HEK293 (cell line): ENCODE results near the gene ARHGAP42.
A peak's percentile ranks its signal among the peaks of the same experiment; 100 is the strongest.
"Not testable (repeated sequence)": the region's sequence is repeated elsewhere in the genome, so short reads cannot be mapped to it uniquely, and the experiment has no call there.

Experiments used
- CTCF ChIA-PET: fragments of 350-600 bp; formaldehyde crosslinking; extraction: SDS; loops from one replicate; lab custom pipeline; 2021; ENCODE audit warnings: antibody characterized with exemption; lab: Yijun Ruan, JAX
- POLR2A ChIA-PET: fragments of 300-600 bp; formaldehyde crosslinking; extraction: SDS; loops from one replicate; lab custom pipeline; 2020; ENCODE audit warnings: antibody characterized with exemption, inconsistent platforms; lab: Yijun Ruan, JAX
- H3K27ac ChIP-seq: fragments of 200-500 bp; sonication (Bioruptor generic); 2 replicates; pipeline ENCODE4 v1.5.1; 2014; ENCODE audit warnings: low read depth, low read length, control low read depth, inconsistent platforms; ENCODE audit errors: extremely low read depth
- H3K36me3 ChIP-seq, 2 experiments: fragments of 200-500 bp in 1 of 2; sonication (Bioruptor generic) in 1 of 2; 1 replicate in 1 of 2; 2 replicates in 1 of 2; pipeline ENCODE4 v1.5.1; 2014 to 2017; ENCODE audit warnings: inconsistent platforms in 2 of 2, low read length in 2 of 2; ENCODE audit not compliant: control insufficient read depth in 2 of 2, insufficient read depth in 1 of 2
- H3K4me1 ChIP-seq: fragments of 200-500 bp; sonication (Bioruptor generic); 2 replicates; pipeline ENCODE4 v1.5.1; 2014; ENCODE audit warnings: mild to moderate bottlenecking, low read length, inconsistent platforms; ENCODE audit not compliant: control insufficient read depth, insufficient read depth
- H3K4me3 ChIP-seq: 2 replicates; pipeline ENCODE4 v1.5.1; 2011; ENCODE audit warnings: low read depth, mild to moderate bottlenecking, control low read depth, low read length, moderate library complexity
- H3K9me3 ChIP-seq: fragments of 200-500 bp; sonication (Bioruptor generic); 2 replicates; pipeline ENCODE4 v1.5.1; 2014; ENCODE audit warnings: low read depth, low read length, inconsistent platforms; ENCODE audit not compliant: control insufficient read depth, insufficient read depth
- PRDM6 ChIP-seq: fragments of 450-650 bp; formaldehyde crosslinking; IDR thresholded peaks from 2 replicates; pipeline ENCODE4 v1.5.1; 2017; ENCODE audit warnings: missing biosample characterization, missing genetic modification characterization
- SCRT1 ChIP-seq: fragments of 450-650 bp; formaldehyde crosslinking; IDR thresholded peaks from 2 replicates; pipeline ENCODE4 v1.5.1; 2016; ENCODE audit warnings: missing biosample characterization, missing genetic modification characterization, borderline replicate concordance
- TCF7L2 ChIP-seq: IDR thresholded peaks from 2 replicates; pipeline ENCODE4 v1.6.1; 2011; ENCODE audit warnings: low read depth, mild to moderate bottlenecking, inconsistent platforms, low read length, moderate library complexity, borderline replicate concordance
- WT1 ChIP-seq: fragments of 450-650 bp; formaldehyde crosslinking; IDR thresholded peaks from 2 replicates; pipeline ENCODE4 v1.5.1; 2016; ENCODE audit warnings: missing biosample characterization, missing genetic modification characterization
- ZNF146 ChIP-seq: fragments of 450-650 bp; formaldehyde crosslinking; IDR thresholded peaks from 2 replicates; pipeline ENCODE4 v1.5.1; 2016; ENCODE audit warnings: missing biosample characterization, missing genetic modification characterization
- ZNF23 ChIP-seq: fragments of 450-650 bp; formaldehyde crosslinking; IDR thresholded peaks from 2 replicates; pipeline ENCODE4 v1.5.1; 2016; ENCODE audit warnings: missing biosample characterization, missing genetic modification characterization, borderline replicate concordance
- ZNF423 ChIP-seq: fragments of 450-650 bp; formaldehyde crosslinking; IDR thresholded peaks from 2 replicates; pipeline ENCODE4 v1.5.1; 2016; ENCODE audit warnings: missing biosample characterization, missing genetic modification characterization
- ZNF513 ChIP-seq: fragments of 450-650 bp; IDR thresholded peaks from 2 replicates; pipeline ENCODE4 v1.5.1; 2018; ENCODE audit warnings: missing biosample characterization, missing genetic modification characterization
- ZNF530 ChIP-seq: fragments of 450-650 bp; formaldehyde crosslinking; IDR thresholded peaks from 2 replicates; pipeline ENCODE4 v1.5.1; 2016; ENCODE audit warnings: low read depth, missing biosample characterization, missing genetic modification characterization
- ZNF626 ChIP-seq: fragments of 450-650 bp; sonication (Bioruptor Pico); formaldehyde crosslinking; IDR thresholded peaks from 2 replicates; pipeline ENCODE4 v1.5.1; 2018; ENCODE audit warnings: missing biosample characterization, missing genetic modification characterization, inconsistent platforms
- ZNF670 ChIP-seq: fragments of 450-650 bp; formaldehyde crosslinking; IDR thresholded peaks from 2 replicates; pipeline ENCODE4 v1.5.1; 2016; ENCODE audit warnings: missing biosample characterization, missing genetic modification characterization, low read depth
- TF ChIP-seq, protein P1 (sequence below): fragments of 450-650 bp; formaldehyde crosslinking; IDR thresholded peaks from 2 replicates; pipeline ENCODE4 v1.5.1; 2016; ENCODE audit warnings: missing biosample characterization, missing genetic modification characterization
- TF ChIP-seq, protein P2 (sequence below): fragments of 450-650 bp; formaldehyde crosslinking; IDR thresholded peaks from 2 replicates; pipeline ENCODE4 v1.5.1; 2016; ENCODE audit warnings: missing biosample characterization, missing genetic modification characterization

Gene ARHGAP42

GRCh38 chr11:100895449-100895848 lies 208.4 kb downstream of the ARHGAP42 start (continued):
- no peak for TF ChIP-seq ZNF23
- no peak for TF ChIP-seq ZNF670 (tag by site-specific recombination)
- no peak for TF ChIP-seq ZNF626
- no peak for TF ChIP-seq ZNF513
- TF ChIP-seq PRDM6, result no peak
- no peak for TF ChIP-seq TCF7L2
- no peak for TF ChIP-seq SCRT1
- TF ChIP-seq WT1 (tag by site-specific recombination), result no peak
- no peak for TF ChIP-seq ZNF423 (tag by site-specific recombination)
- TF ChIP-seq, all 188 proteins: peak for 0

DNA sequence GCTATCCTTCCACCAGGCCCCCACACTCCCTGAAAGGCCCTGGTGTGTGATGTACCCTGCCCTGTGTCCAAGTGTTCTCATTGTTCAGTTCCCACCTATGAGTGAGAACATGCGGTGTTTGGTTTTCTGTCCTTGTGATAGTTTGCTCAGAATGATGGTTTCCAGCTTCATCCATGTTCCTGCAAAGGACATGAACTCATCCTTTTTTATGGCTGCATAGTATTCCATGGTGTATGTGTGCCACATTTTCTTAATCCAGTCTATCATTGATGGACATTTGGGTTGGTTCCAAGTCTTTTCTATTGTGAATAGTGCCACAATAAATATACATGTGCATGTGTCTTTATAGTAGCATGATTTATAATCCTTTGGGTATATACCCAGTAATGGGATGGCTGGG lies 208.9 kb downstream of the ARHGAP42 start:
- TF ChIP-seq ZNF146 (tag by site-specific recombination), result peak; percentile 76
- TF ChIP-seq, protein P1, sequence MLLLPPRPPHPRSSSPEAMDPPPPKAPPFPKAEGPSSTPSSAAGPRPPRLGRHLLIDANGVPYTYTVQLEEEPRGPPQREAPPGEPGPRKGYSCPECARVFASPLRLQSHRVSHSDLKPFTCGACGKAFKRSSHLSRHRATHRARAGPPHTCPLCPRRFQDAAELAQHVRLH (tag by site-specific recombination), result peak; percentile 57; the same call in 1 of the 2 replicates
- H3K27ac ChIP-seq, H3K4me1 ChIP-seq, H3K4me3 ChIP-seq, H3K9me3 ChIP-seq, CTCF ChIA-PET, H3K36me3 ChIP-seq, POLR2A ChIA-PET: not testable (repeated sequence)

DNA sequence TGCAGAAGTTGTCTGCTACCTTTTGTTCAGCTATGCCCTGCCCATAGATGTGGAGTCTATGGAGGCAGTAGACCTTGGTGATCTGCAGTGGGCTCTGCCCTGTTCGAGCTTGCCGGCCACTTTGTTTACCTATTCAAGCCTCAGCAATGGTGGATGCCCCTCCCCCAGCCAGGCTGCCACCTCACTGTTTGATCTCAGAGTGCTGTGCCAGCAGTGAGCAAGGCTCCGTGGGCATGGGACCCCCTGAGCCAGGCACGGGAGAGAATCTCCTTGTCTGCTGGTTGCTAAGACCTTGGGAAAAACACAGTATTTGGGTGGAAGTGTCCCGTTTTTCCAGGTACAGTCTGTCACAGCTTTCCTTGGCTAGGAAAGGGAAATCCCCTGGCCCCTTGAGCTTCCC lies 214.4 kb downstream of the ARHGAP42 start:
- H3K4me1 ChIP-seq, H3K36me3 ChIP-seq, H3K9me3 ChIP-seq, H3K27ac ChIP-seq, POLR2A ChIA-PET, H3K4me3 ChIP-seq: not testable (repeated sequence)
- CTCF ChIA-PET, result interaction anchor here (0.6 kb wide), 1 partner anchor 325 kb away, joined by 3 read pairs; no protein-coding TSS in a partner anchor

GRCh38 chr11:100902454-100903141 lies 215.5 kb downstream of the ARHGAP42 start:
- Histone ChIP-seq H3K27ac (no peak overlapping the region), H3K4me3 (no peak overlapping the region), H3K4me1 (no peaks in the 10 kb centered on the region), H3K36me3 (no peaks in the 10 kb centered on the region), H3K9me3 (no peaks in the 10 kb centered on the region)
- TF ChIP-seq, protein P2, sequence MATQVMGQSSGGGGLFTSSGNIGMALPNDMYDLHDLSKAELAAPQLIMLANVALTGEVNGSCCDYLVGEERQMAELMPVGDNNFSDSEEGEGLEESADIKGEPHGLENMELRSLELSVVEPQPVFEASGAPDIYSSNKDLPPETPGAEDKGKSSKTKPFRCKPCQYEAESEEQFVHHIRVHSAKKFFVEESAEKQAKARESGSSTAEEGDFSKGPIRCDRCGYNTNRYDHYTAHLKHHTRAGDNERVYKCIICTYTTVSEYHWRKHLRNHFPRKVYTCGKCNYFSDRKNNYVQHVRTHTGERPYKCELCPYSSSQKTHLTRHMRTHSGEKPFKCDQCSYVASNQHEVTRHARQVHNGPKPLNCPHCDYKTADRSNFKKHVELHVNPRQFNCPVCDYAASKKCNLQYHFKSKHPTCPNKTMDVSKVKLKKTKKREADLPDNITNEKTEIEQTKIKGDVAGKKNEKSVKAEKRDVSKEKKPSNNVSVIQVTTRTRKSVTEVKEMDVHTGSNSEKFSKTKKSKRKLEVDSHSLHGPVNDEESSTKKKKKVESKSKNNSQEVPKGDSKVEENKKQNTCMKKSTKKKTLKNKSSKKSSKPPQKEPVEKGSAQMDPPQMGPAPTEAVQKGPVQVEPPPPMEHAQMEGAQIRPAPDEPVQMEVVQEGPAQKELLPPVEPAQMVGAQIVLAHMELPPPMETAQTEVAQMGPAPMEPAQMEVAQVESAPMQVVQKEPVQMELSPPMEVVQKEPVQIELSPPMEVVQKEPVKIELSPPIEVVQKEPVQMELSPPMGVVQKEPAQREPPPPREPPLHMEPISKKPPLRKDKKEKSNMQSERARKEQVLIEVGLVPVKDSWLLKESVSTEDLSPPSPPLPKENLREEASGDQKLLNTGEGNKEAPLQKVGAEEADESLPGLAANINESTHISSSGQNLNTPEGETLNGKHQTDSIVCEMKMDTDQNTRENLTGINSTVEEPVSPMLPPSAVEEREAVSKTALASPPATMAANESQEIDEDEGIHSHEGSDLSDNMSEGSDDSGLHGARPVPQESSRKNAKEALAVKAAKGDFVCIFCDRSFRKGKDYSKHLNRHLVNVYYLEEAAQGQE (tag by site-specific recombination), result peak; percentile 17; the same call in 1 of the 2 replicates
- no peak for TF ChIP-seq ZNF530
- POLR2A ChIA-PET, result no interaction called here
- CTCF ChIA-PET, result no interaction called here
